ENCODE results near the gene RMND5A.

RMND5A gene

GRCh38 chr2:86826951-86827350 lies 106.9 kb downstream of the RMND5A start:
- Histone ChIP-seq H3K9me3 (no peaks in the 10 kb centered on the region), H3K27ac (no peak overlapping the region), H3K27me3 (no peaks in the 10 kb centered on the region), H3K36me3 (no peaks in the 10 kb centered on the region), H3K4me3 (ENCODE audit: low read depth in 1 of 2, low read length in 1 of 2) (no peak overlapping the region), H3K4me1 (ENCODE audit: control insufficient read depth in 1 of 2, insufficient read depth in 1 of 2, low read depth in 1 of 2, low read length in 1 of 2) (no peaks in the 10 kb centered on the region)
- TF ChIP-seq, protein P1, sequence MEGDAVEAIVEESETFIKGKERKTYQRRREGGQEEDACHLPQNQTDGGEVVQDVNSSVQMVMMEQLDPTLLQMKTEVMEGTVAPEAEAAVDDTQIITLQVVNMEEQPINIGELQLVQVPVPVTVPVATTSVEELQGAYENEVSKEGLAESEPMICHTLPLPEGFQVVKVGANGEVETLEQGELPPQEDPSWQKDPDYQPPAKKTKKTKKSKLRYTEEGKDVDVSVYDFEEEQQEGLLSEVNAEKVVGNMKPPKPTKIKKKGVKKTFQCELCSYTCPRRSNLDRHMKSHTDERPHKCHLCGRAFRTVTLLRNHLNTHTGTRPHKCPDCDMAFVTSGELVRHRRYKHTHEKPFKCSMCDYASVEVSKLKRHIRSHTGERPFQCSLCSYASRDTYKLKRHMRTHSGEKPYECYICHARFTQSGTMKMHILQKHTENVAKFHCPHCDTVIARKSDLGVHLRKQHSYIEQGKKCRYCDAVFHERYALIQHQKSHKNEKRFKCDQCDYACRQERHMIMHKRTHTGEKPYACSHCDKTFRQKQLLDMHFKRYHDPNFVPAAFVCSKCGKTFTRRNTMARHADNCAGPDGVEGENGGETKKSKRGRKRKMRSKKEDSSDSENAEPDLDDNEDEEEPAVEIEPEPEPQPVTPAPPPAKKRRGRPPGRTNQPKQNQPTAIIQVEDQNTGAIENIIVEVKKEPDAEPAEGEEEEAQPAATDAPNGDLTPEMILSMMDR (IDR thresholded peaks at IDR 0.05), result no peak
